Measurements from ENCODE around the gene KCNH6.

- TF ChIP-seq ARNTL (CRISPR knock-in tag; IDR thresholded peaks at IDR 0.05; ENCODE audit: borderline replicate concordance, low read depth) (no peak), ZC3H10 (CRISPR knock-in tag; IDR thresholded peaks at IDR 0.05) (no peak), POU6F1 (CRISPR knock-in tag; IDR thresholded peaks at IDR 0.05; ENCODE audit: borderline replicate concordance, low read depth) (no peak), RARB (CRISPR knock-in tag; IDR thresholded peaks at IDR 0.05) (no peak), SNAI2 (CRISPR knock-in tag; IDR thresholded peaks at IDR 0.05) (no peak), PPARA (CRISPR knock-in tag; IDR thresholded peaks at IDR 0.05; ENCODE audit: borderline replicate concordance) (no peak), ZNF70 (CRISPR knock-in tag; IDR thresholded peaks at IDR 0.05) (no peak), ZNF565 (CRISPR knock-in tag; conservative IDR thresholded peaks at IDR 0.05; ENCODE audit: low read depth) (no peak)
Measured at GRCh38 chr17:63578769-63579111, 55.6 kb downstream of the KCNH6 start.

Measured in SK-N-SH treated with all-trans-retinoic acid at 6 μM for 48 hours (cell line).